H9 (cell line): ENCODE data around the gene CRB3. TPM values are rescaled to one million over a fixed set of nuclear protein-coding genes. Genes with fewer than 3 reads are reported as not detected.

Source experiments
- DNase-seq: peaks from one replicate; pipeline ENCODE4 v3.0.0-alpha.2; 2017
- H2AFZ ChIP-seq: one replicate; pipeline ENCODE4 v1.6.1; 2013; ENCODE audit warnings: mild to moderate bottlenecking, low read length, control low read depth, moderate library complexity
- H2AK5ac ChIP-seq: 2 replicates; pipeline ENCODE4 v1.6.1; 2013; ENCODE audit warnings: low read length, control low read depth, mixed read lengths; ENCODE audit not compliant: insufficient read length
- H2BK120ac ChIP-seq: one replicate; pipeline ENCODE4 v1.6.1; 2013; ENCODE audit warnings: low read depth, mild to moderate bottlenecking, low read length, control low read depth, inconsistent platforms; ENCODE audit not compliant: poor library complexity, severe bottlenecking
- H2BK12ac ChIP-seq: 2 replicates; pipeline ENCODE4 v1.6.1; 2013; ENCODE audit warnings: low read length, control low read depth, mixed read lengths, low read depth; ENCODE audit not compliant: insufficient read length
- H2BK15ac ChIP-seq: 2 replicates; pipeline ENCODE4 v1.6.1; 2013; ENCODE audit warnings: low read depth, low read length, control low read depth
- H2BK20ac ChIP-seq: one replicate; pipeline ENCODE4 v1.6.1; 2013; ENCODE audit warnings: low read depth, mild to moderate bottlenecking, low read length, control low read depth, inconsistent platforms; ENCODE audit not compliant: poor library complexity, severe bottlenecking
- H2BK5ac ChIP-seq: 2 replicates; pipeline ENCODE4 v1.6.1; 2013; ENCODE audit warnings: low read length, control low read depth, mixed read lengths; ENCODE audit not compliant: insufficient read length
- H3K14ac ChIP-seq: 2 replicates; pipeline ENCODE4 v1.6.1; 2013; ENCODE audit warnings: low read length, control low read depth; ENCODE audit not compliant: insufficient read depth
- H3K18ac ChIP-seq: 2 replicates; pipeline ENCODE4 v1.6.1; 2013; ENCODE audit warnings: low read depth, mild to moderate bottlenecking, mixed read lengths, low read length, control low read depth; ENCODE audit not compliant: insufficient read length
- H3K23ac ChIP-seq: 2 replicates; pipeline ENCODE4 v1.6.1; 2013; ENCODE audit warnings: low read length, control low read depth, mixed read lengths, low read depth; ENCODE audit not compliant: insufficient read length
- H3K23me2 ChIP-seq: 2 replicates; pipeline ENCODE4 v1.6.1; 2013; ENCODE audit warnings: low read depth, mild to moderate bottlenecking, mixed read lengths, low read length, control low read depth; ENCODE audit not compliant: insufficient read length, poor library complexity, severe bottlenecking
- H3K27ac ChIP-seq: 2 replicates; pipeline ENCODE4 v1.5.1; 2013; ENCODE audit warnings: low read length, control low read depth, mixed read lengths, low read depth; ENCODE audit not compliant: insufficient read length
- H3K27me3 ChIP-seq: 2 replicates; pipeline ENCODE4 v1.6.1; 2013; ENCODE audit warnings: low read length, control low read depth, inconsistent platforms; ENCODE audit not compliant: insufficient read depth
- H3K4ac ChIP-seq: 2 replicates; pipeline ENCODE4 v1.6.1; 2013; ENCODE audit warnings: low read depth, mild to moderate bottlenecking, control low read depth, inconsistent platforms, low read length, moderate library complexity
- H3K4me1 ChIP-seq: 2 replicates; pipeline ENCODE4 v1.6.1; 2013; ENCODE audit warnings: low read length, control low read depth, inconsistent platforms; ENCODE audit not compliant: insufficient read depth
- H3K4me2 ChIP-seq: 2 replicates; pipeline ENCODE4 v1.6.1; 2013; ENCODE audit warnings: low read length, control low read depth, mixed read lengths; ENCODE audit not compliant: insufficient read length, insufficient read depth
- H3K56ac ChIP-seq: 2 replicates; pipeline ENCODE4 v1.6.1; 2013; ENCODE audit warnings: low read depth, mild to moderate bottlenecking, mixed read lengths, low read length, control low read depth; ENCODE audit not compliant: insufficient read length
- H3K79me1 ChIP-seq: 2 replicates; pipeline ENCODE4 v1.6.1; 2013; ENCODE audit warnings: low read depth, mild to moderate bottlenecking, moderate library complexity, low read length, control low read depth, inconsistent platforms; ENCODE audit not compliant: insufficient read depth, poor library complexity, severe bottlenecking
- H3K79me2 ChIP-seq: 2 replicates; pipeline ENCODE4 v1.6.1; 2013; ENCODE audit warnings: low read length, control low read depth, inconsistent platforms; ENCODE audit not compliant: insufficient read depth
- H3K9ac ChIP-seq: 2 replicates; pipeline ENCODE4 v1.6.1; 2013; ENCODE audit warnings: low read length, control low read depth, mixed read lengths; ENCODE audit not compliant: insufficient read length; ENCODE audit errors: extremely low read depth
- H3K9me3 ChIP-seq: one replicate; pipeline ENCODE4 v1.6.1; 2013; ENCODE audit warnings: low read depth, low read length, inconsistent platforms; ENCODE audit not compliant: control insufficient read depth
- H3T11ph ChIP-seq: one replicate; pipeline ENCODE4 v1.6.1; 2013; ENCODE audit warnings: mild to moderate bottlenecking, low read length, control low read depth, inconsistent platforms
- H4K20me1 ChIP-seq: one replicate; pipeline ENCODE4 v1.6.1; 2013; ENCODE audit not compliant: control insufficient read depth, insufficient read length, insufficient read depth
- H4K5ac ChIP-seq: 2 replicates; pipeline ENCODE4 v1.6.1; 2013; ENCODE audit warnings: low read depth, mild to moderate bottlenecking, mixed read lengths, low read length, control low read depth; ENCODE audit not compliant: insufficient read length
- H4K8ac ChIP-seq: replicated peaks from 2 replicates; pipeline ENCODE4 v1.6.1; 2013; ENCODE audit warnings: low read length, control low read depth, mixed read lengths, low read depth; ENCODE audit not compliant: insufficient read length
- H4K91ac ChIP-seq: 2 replicates; pipeline ENCODE4 v1.6.1; 2013; ENCODE audit warnings: low read depth, mild to moderate bottlenecking, moderate library complexity, mixed read lengths, low read length, control low read depth; ENCODE audit not compliant: insufficient read length
- H3K27ac Mint-ChIP-seq, 3 experiments: 2 replicates in 2 of 3; 3 replicates in 1 of 3; pipeline ENCODE4 v1.8.0; 2020 to 2021; ENCODE audit warnings: mixed read lengths in 3 of 3, mild to moderate bottlenecking in 1 of 3, moderate library complexity in 1 of 3
- H3K27me3 Mint-ChIP-seq: 2 replicates; pipeline ENCODE4 v1.8.0; 2021; ENCODE audit warnings: low read depth, mild to moderate bottlenecking, moderate library complexity, mixed read lengths
- H3K36me3 Mint-ChIP-seq, 3 experiments: 2 replicates in 2 of 3; 3 replicates in 1 of 3; pipeline ENCODE4 v1.8.0; 2020 to 2021; ENCODE audit warnings: low read depth in 3 of 3, mixed read lengths in 3 of 3; ENCODE audit not compliant: insufficient read depth in 1 of 3
- H3K4me1 Mint-ChIP-seq, 2 experiments: 2 replicates each; pipeline ENCODE4 v1.8.0; 2020; ENCODE audit warnings: mixed read lengths in 2 of 2
- H3K4me3 Mint-ChIP-seq, 2 experiments: 2 replicates in 1 of 2; 3 replicates in 1 of 2; pipeline ENCODE4 v1.8.0; 2020 to 2021; ENCODE audit warnings: mild to moderate bottlenecking in 2 of 2, mixed read lengths in 2 of 2, moderate library complexity in 1 of 2
- H3K9me3 Mint-ChIP-seq, 2 experiments: 2 replicates in 1 of 2; 3 replicates in 1 of 2; pipeline ENCODE4 v1.8.0; 2020; ENCODE audit warnings: mild to moderate bottlenecking in 2 of 2, mixed read lengths in 2 of 2, moderate library complexity in 1 of 2
- WGBS: extraction: QIAGEN DNeasy Blood & Tissue Kit; methylation state at CpG from one replicate; pipeline ENCODE4 v1.1.7; 2013; ENCODE audit warnings: missing lambda C conversion rate, low lambda C conversion rate, mixed read lengths; ENCODE audit not compliant: insufficient read length; ENCODE audit errors: extremely low coverage; 5-methylcytosine and 5-hydroxymethylcytosine counted together
- total RNA-seq: library from RNA; stranded (reverse); gene quantifications from 2 replicates; pipeline ENCODE4 v1.2.1, GENCODE V29; 2021
- TF ChIP-seq, protein P1 (sequence below): fragments of 200-600 bp; sonication (generic); conservative IDR thresholded peaks from 3 replicates; pipeline ENCODE4 v1.8.0; 2021; ENCODE audit warnings: antibody characterized with exemption, mild to moderate bottlenecking

Gene CRB3
- total RNA-seq, 1 experiment from 2014 or later: 32.1 TPM

DNA sequence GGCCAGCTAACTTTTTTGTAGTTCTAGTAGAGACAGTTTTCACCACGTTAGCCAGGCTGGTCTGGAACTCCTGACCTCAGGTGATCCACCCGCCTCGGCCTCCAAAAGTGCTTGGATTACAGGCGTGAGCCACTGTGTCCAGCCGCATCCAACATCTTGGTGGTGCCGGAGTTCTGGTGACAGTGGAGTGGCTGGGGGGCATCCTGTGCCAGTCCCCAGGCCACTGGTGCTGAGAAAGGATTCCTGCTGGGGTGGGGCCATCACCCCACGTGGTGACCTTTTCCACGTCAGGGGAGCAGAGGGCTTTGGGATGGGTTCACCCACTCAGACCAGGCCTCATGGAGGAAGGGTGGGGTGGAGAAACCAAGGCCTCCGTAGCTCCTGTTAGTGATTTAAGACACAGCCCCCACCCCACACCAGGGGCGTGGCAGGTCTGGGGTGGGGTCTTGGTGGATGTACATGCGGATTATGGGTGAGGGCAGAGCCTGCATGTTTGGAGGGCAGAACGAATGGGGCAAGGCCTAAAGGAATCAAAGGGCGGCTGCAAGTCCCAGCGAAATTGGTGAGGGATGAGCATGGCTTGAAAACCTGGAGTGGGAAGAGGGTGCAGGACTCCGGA is 51.0 kb downstream of the CRB3 start:
- Histone ChIP-seq H2BK15ac (no peak overlapping the region), H2BK120ac (no peak overlapping the region), H3K18ac (no peak overlapping the region), H3K4me2 (no peak overlapping the region), H2BK5ac (no peak overlapping the region), H4K20me1 (no peaks in the 10 kb centered on the region), H2AFZ (no peak overlapping the region), H3K79me2 (no peaks in the 10 kb centered on the region), H3K23ac (no peak overlapping the region), H2AK5ac (no peak overlapping the region), H2BK20ac (no peak overlapping the region), H4K5ac (no peak overlapping the region), H3K79me1 (no peaks in the 10 kb centered on the region), H3K23me2 (peaks cover 8% of the 10 kb centered on the region), H3K9ac (no peak overlapping the region), H3K27me3 (no peaks in the 10 kb centered on the region), H3K27ac (no peak overlapping the region), H3K9me3 (no peaks in the 10 kb centered on the region), H3K4me1 (peaks cover 4% of the 10 kb centered on the region; the same call in 1 of the 2 replicates), H3K14ac (no peak overlapping the region), H3T11ph (no peak overlapping the region), H2BK12ac (no peak overlapping the region), H3K4ac (no peak overlapping the region), H4K91ac (no peak overlapping the region), H3K56ac (no peak overlapping the region), H4K8ac (no peak overlapping the region)
- H3K4me3 Mint-ChIP-seq: peak overlapping the region in 1 of 2 experiments; percentile 59; a peak in 1 of 5 replicates
- TF ChIP-seq, protein P1, sequence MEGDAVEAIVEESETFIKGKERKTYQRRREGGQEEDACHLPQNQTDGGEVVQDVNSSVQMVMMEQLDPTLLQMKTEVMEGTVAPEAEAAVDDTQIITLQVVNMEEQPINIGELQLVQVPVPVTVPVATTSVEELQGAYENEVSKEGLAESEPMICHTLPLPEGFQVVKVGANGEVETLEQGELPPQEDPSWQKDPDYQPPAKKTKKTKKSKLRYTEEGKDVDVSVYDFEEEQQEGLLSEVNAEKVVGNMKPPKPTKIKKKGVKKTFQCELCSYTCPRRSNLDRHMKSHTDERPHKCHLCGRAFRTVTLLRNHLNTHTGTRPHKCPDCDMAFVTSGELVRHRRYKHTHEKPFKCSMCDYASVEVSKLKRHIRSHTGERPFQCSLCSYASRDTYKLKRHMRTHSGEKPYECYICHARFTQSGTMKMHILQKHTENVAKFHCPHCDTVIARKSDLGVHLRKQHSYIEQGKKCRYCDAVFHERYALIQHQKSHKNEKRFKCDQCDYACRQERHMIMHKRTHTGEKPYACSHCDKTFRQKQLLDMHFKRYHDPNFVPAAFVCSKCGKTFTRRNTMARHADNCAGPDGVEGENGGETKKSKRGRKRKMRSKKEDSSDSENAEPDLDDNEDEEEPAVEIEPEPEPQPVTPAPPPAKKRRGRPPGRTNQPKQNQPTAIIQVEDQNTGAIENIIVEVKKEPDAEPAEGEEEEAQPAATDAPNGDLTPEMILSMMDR: no peak
- whole genome bisulfite sequencing: no CpG with 5 or more reads among the region's 15 CpGs
- H3K9me3 Mint-ChIP-seq: no peaks in the 10 kb centered on the region; a peak in 2 of 5 replicates
- H3K27ac Mint-ChIP-seq: no peak overlapping the region
- H3K36me3 Mint-ChIP-seq: no peaks in the 10 kb centered on the region; a peak in 1 of 7 replicates
- H3K4me1 Mint-ChIP-seq: peaks cover 8 to 23% of the 10 kb centered on the region in 2 experiments
- no peak for DNase-seq
- H3K27me3 Mint-ChIP-seq: peaks cover 7% of the 10 kb centered on the region; the same call in 1 of the 2 replicates
